ENCODE measurements around the gene GPS2. TPM values are rescaled to one million over a fixed set of nuclear protein-coding genes. Genes with fewer than 3 reads are reported as not detected.

The GPS2 gene
- total and polyA plus RNA-seq, 3 donors from 2014 or later = 204 to 239 (median 219) TPM

DNA sequence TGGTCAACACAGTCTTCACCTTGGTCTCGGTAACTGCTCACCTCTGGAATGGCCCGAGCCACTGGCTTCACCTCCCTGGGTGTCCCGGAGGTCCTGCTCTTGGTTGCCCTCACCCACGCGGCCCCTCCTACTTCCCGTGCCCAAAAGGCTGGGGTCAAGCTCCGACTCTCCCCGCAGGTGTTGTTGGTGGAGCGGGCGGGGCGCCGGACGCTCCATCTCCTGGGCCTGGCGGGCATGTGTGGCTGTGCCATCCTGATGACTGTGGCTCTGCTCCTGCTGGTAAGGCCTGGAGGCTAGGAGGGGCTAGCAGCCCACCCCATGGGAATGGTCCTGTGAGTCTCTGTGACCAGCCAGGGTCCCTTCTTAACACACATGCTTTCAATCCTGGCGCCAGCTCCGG lies 30.2 kb downstream of the GPS2 start:
- no peak for DNase-seq
- no peaks in the 10 kb centered on the region for H3K27me3 ChIP-seq
- 94 to 98% methylated on average over 4 to 16 of the region's 16 CpGs for WGBS, 2 donors
- H3K9me3 ChIP-seq = no peaks in the 10 kb centered on the region
- peaks cover 12% of the 10 kb centered on the region for H3K4me1 ChIP-seq
- no peak overlapping the region for H3K27ac ChIP-seq
- H3K4me3 ChIP-seq = no peak overlapping the region
- intact Hi-C loops (cut with DNase I; ENCODE audit: low total_unique reads) = no loop called here
- no peaks in the 10 kb centered on the region for H3K36me3 ChIP-seq (ENCODE audit: low read depth, missing control alignments)
- TF ChIP-seq, protein P1, sequence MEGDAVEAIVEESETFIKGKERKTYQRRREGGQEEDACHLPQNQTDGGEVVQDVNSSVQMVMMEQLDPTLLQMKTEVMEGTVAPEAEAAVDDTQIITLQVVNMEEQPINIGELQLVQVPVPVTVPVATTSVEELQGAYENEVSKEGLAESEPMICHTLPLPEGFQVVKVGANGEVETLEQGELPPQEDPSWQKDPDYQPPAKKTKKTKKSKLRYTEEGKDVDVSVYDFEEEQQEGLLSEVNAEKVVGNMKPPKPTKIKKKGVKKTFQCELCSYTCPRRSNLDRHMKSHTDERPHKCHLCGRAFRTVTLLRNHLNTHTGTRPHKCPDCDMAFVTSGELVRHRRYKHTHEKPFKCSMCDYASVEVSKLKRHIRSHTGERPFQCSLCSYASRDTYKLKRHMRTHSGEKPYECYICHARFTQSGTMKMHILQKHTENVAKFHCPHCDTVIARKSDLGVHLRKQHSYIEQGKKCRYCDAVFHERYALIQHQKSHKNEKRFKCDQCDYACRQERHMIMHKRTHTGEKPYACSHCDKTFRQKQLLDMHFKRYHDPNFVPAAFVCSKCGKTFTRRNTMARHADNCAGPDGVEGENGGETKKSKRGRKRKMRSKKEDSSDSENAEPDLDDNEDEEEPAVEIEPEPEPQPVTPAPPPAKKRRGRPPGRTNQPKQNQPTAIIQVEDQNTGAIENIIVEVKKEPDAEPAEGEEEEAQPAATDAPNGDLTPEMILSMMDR (IDR thresholded peaks at IDR 0.05) = no peak
- TF ChIP-seq POLR2A (IDR thresholded peaks at IDR 0.05) = no peak

DNA sequence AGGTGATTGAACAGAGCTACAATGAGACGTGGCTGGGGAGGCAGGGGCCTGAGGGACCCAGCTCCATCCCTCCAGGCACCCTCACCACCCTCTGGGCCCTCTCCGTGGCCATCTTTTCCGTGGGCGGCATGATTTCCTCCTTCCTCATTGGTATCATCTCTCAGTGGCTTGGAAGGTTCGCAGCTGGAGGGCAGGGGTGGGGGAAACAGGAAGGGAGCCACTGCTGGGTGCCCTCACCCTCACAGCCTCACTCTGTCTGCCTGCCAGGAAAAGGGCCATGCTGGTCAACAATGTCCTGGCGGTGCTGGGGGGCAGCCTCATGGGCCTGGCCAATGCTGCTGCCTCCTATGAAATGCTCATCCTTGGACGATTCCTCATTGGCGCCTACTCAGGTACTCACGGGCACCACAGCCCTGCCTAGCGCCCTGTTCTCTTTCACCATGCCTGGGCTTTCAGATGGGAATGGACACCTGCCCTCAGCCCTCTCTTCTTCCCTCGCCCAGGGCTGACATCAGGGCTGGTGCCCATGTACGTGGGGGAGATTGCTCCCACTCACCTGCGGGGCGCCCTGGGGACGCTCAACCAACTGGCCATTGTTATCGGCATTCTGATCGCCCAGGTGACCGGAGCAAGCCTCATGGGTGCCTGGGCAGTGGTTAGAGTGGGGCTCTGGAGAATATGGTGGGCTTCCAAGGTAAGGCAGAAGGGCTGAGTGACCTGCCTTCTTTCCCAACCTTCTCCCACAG lies 31.5 kb downstream of the GPS2 start:
- TF ChIP-seq POLR2A (IDR thresholded peaks at IDR 0.05) = no peak
- TF ChIP-seq, protein P1 (IDR thresholded peaks at IDR 0.05) = no peak
- Histone ChIP-seq H3K9me3 (no peaks in the 10 kb centered on the region), H3K4me3 (no peak overlapping the region), H3K27me3 (no peaks in the 10 kb centered on the region), H3K4me1 (peaks cover 12% of the 10 kb centered on the region), H3K36me3 (ENCODE audit: low read depth, missing control alignments) (no peaks in the 10 kb centered on the region), H3K27ac (no peak overlapping the region)
- no peak for DNase-seq
- intact Hi-C loops (cut with DNase I; ENCODE audit: low total_unique reads) = no loop called here
- WGBS, 2 donors = 90 to 93% methylated on average over 15 to 18 of the region's 18 CpGs

DNA sequence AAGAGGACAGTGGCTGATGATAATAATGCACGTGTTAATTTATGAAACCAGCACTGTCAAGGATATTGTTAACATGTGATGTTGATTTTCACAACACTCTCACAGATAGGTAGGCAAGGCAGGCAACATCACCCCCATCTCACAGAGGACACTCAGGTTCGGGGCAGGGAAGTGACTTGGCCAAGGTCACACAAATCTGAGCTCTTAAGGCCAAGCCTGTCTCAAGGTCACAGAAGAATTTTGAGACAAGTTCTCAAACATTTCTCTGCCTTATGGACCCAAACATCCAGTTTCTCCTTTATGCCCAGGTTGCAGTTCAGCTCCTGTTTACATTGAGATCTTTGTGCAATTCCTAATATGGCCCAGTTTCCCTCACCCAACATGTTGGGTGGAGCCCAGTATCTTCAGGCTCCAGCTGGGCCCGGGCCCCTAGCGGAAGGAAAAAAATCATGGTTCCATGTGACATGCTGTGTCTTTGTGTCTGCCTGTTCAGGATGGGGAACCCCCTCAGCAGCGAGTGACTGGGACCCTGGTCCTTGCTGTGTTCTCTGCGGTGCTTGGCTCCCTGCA lies 32.3 kb downstream of the GPS2 start:
- intact Hi-C loops (cut with DNase I; ENCODE audit: low total_unique reads) = no loop called here
- Histone ChIP-seq H3K4me1 (peaks cover 12% of the 10 kb centered on the region), H3K27ac (peak overlapping the region in 1 of 2 donors; percentile 82), H3K9me3 (no peaks in the 10 kb centered on the region), H3K4me3 (no peak overlapping the region), H3K27me3 (no peaks in the 10 kb centered on the region), H3K36me3 (ENCODE audit: low read depth, missing control alignments) (no peaks in the 10 kb centered on the region)
- WGBS, 2 donors = 58 to 60% methylated on average over 6 of the region's 6 CpGs
- no peak for DNase-seq
- no peak for TF ChIP-seq POLR2A (IDR thresholded peaks at IDR 0.05)
- TF ChIP-seq, protein P1 (IDR thresholded peaks at IDR 0.05) = no peak

DNA sequence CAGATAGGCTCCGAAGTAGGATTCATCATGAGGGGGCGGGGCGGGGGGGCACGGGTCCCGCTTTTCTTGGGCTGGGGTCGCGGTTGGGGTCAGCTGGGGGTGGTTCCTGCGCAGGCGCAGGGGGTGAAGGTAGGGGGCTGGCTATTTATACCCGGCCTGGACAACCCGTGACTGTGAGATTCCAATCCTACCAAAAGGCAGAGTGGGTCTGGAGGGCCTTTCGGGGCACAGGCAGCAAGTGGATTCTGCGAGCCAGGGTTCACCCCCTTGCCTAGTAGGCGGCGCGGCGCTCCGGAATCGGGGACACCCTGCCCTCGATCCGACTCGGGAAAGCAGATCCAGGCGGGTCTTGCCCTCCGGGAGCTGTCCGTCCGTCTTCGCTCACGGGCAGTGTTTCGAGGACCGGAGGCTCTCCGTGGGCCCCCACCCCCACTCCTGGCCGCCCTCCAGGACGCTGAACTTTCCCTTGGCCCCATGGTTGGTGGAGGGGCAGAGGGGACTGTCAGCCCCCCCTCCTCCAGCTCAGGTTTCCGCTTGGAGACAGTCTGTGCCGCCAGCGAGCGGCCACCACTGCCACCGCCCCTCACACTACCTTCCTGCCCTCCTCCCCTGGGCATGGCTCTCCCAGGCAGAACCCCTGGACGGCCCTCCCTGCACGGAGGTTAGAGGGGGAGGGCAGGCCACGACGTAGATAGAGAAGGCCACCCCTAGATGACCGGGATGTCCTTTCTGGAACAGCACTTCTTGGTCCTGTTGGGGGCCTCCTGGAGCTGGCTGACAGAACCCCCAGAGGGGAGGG lies 33.0 kb downstream of the GPS2 start:
- H3K36me3 ChIP-seq (ENCODE audit: low read depth, missing control alignments) = no peaks in the 10 kb centered on the region
- no peak for DNase-seq
- H3K4me3 ChIP-seq = peak overlapping the region; percentile 49 to 60
- no peaks in the 10 kb centered on the region for H3K27me3 ChIP-seq
- H3K27ac ChIP-seq = peak overlapping the region; percentile 82 to 83
- no peaks in the 10 kb centered on the region for H3K9me3 ChIP-seq
- WGBS, 2 donors = 5 to 6% methylated on average over 24 to 37 of the region's 43 CpGs
- peaks cover 12% of the 10 kb centered on the region for H3K4me1 ChIP-seq
- intact Hi-C loops (cut with DNase I; ENCODE audit: low total_unique reads) = no loop called here
- TF ChIP-seq POLR2A (IDR thresholded peaks at IDR 0.05) = no peak
- TF ChIP-seq, protein P1 (IDR thresholded peaks at IDR 0.05) = no peak
